Keratinocyte (primary cell): Measurements from ENCODE around the gene MTHFR. TPM values are rescaled to one million over a fixed set of nuclear protein-coding genes. Genes with fewer than 3 reads are reported as not detected.

Source experiments
- DNase-seq: peaks from one replicate; pipeline ENCODE4 v3.0.0-alpha.2; 2011; ENCODE audit warnings: low read depth, missing footprints, low spot score
- FAIRE-seq: peaks from 2 replicates; lab custom pipeline; 2011; peaks lifted over from hg19 to GRCh38; lab: Jason Lieb, UNC
- H2AFZ ChIP-seq: 2 replicates; pipeline ENCODE4 v1.6.0; 2012; ENCODE audit warnings: low read length, control low read depth, inconsistent platforms; ENCODE audit not compliant: control insufficient read depth
- H3K27ac ChIP-seq: 2 replicates; pipeline ENCODE4 v1.5.1; 2011; ENCODE audit warnings: low read length; ENCODE audit not compliant: control insufficient read depth, insufficient read depth
- H3K27me3 ChIP-seq: 3 replicates; pipeline ENCODE4 v1.6.0; 2011; ENCODE audit warnings: low read length; ENCODE audit not compliant: control insufficient read depth, insufficient read depth; ENCODE audit errors: extremely low read depth
- H3K36me3 ChIP-seq, 2 experiments: 2 replicates in 1 of 2; 3 replicates in 1 of 2; pipeline ENCODE4 v1.5.1; 2011; ENCODE audit warnings: low read length in 2 of 2, mild to moderate bottlenecking in 1 of 2; ENCODE audit not compliant: control insufficient read depth in 2 of 2, insufficient read depth in 2 of 2; ENCODE audit errors: extremely low read depth in 1 of 2
- H3K4me1 ChIP-seq: 3 replicates; pipeline ENCODE4 v1.5.1; 2011; ENCODE audit warnings: low read length; ENCODE audit not compliant: control insufficient read depth, insufficient read depth; ENCODE audit errors: extremely low read depth
- H3K4me2 ChIP-seq: 3 replicates; pipeline ENCODE4 v1.6.0; 2011; ENCODE audit warnings: low read depth, low read length; ENCODE audit not compliant: control insufficient read depth, insufficient read depth; ENCODE audit errors: extremely low read depth
- H3K4me3 ChIP-seq, 3 experiments: fragments of 200-600 bp in 1 of 3; sonication (generic) in 1 of 3; 2 replicates in 2 of 3; 3 replicates in 1 of 3; pipeline ENCODE4 v1.5.1; 2011 to 2016; ENCODE audit warnings: low read length in 3 of 3, mild to moderate bottlenecking in 3 of 3, control low read depth in 2 of 3, inconsistent platforms in 1 of 3, low read depth in 1 of 3, mixed read lengths in 1 of 3, mixed run types in 1 of 3, moderate library complexity in 1 of 3; ENCODE audit not compliant: control insufficient read depth in 2 of 3, insufficient read depth in 2 of 3; ENCODE audit errors: extremely low read depth in 1 of 3
- H3K79me2 ChIP-seq: 2 replicates; pipeline ENCODE4 v1.6.0; 2012; ENCODE audit warnings: low read length; ENCODE audit not compliant: control insufficient read depth, insufficient read depth
- H3K9ac ChIP-seq: 3 replicates; pipeline ENCODE4 v1.6.0; 2011; ENCODE audit warnings: low read length; ENCODE audit not compliant: control insufficient read depth, insufficient read depth; ENCODE audit errors: extremely low read depth
- H3K9me1 ChIP-seq: 3 replicates; pipeline ENCODE4 v1.6.0; 2011; ENCODE audit warnings: low read length; ENCODE audit not compliant: control insufficient read depth, insufficient read depth; ENCODE audit errors: extremely low read depth
- H3K9me3 ChIP-seq: 2 replicates; pipeline ENCODE4 v1.5.1; 2012; ENCODE audit warnings: low read depth, low read length; ENCODE audit not compliant: control insufficient read depth
- H4K20me1 ChIP-seq: 3 replicates; pipeline ENCODE4 v1.6.0; 2011; ENCODE audit warnings: low read length; ENCODE audit not compliant: control insufficient read depth, insufficient read depth; ENCODE audit errors: extremely low read depth
- EZH2 ChIP-seq: IDR thresholded peaks from one replicate; pipeline ENCODE4 v1.6.1; 2012; ENCODE audit warnings: inconsistent platforms, mild to moderate bottlenecking, low read length, moderate library complexity
- dilution Hi-C: fragments of 300-500 bp; cut with MboI; formaldehyde crosslinking; loops from one replicate; pipeline ENCODE4 v1.7.0; 2020; ENCODE audit warnings: low sequenced_read_pairs; ENCODE audit not compliant: extremely low pct_ligation_motif_present
- polyA plus RNA-seq, 5 experiments: library from polyadenylated mRNA; depleted of rRNA in 3 of 5; stranded (reverse) in 3 of 5; stranded (forward) in 1 of 5; unstranded in 1 of 5; fragments of >200 nt; gene quantifications; 1 replicate in 1 of 5; 2 replicates in 3 of 5; 3 replicates in 1 of 5; pipeline versions ENCODE4 v1.2.1 to v1.2.3, GENCODE V29; 2011 to 2012; ENCODE audit warnings: missing spikeins in 2 of 5, low read depth in 1 of 5, low replicate concordance in 1 of 5
- TF ChIP-seq, protein P1 (sequence below), 3 experiments: IDR thresholded peaks in 1 of 3; conservative IDR thresholded peaks in 1 of 3; optimal IDR thresholded peaks in 1 of 3; 2 replicates in 2 of 3; 3 replicates in 1 of 3; pipeline versions ENCODE3 to v1.5.1; 2011; ENCODE audit warnings: low read length in 3 of 3, mild to moderate bottlenecking in 3 of 3, moderate library complexity in 2 of 3, control low read depth in 1 of 3, inconsistent platforms in 1 of 3; ENCODE audit not compliant: insufficient read depth in 2 of 3; ENCODE audit errors: extremely low read depth in 1 of 3

MTHFR gene
- polyA plus RNA-seq, 1 donor (not counting 4 experiments of a cell fraction or from before 2014, with no cell fraction given): 5.2 TPM

DNA sequence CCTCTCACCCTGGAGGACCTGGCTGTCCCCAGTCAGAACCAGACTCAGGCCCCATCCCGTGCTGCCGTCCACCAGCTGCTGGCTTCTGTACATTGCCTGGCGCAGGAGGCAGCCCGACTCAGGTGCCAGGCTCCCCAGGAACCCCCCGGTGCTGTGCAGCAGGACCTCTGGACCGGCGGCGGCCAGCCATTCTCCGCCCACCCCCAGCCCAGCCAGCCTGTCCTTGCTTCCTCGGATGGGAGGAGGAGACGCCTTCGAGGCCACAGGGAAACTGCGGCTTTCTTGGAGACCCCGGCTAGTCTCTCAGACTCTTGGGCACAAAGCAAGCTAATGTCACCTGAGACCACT is 39.4 kb downstream of the MTHFR start:
- no peak overlapping the region for H3K9ac ChIP-seq
- no peak for DNase-seq
- dilution Hi-C loops: no loop called here
- no peak overlapping the region for H3K4me2 ChIP-seq
- H3K9me3 ChIP-seq: no peaks in the 10 kb centered on the region
- H3K79me2 ChIP-seq: no peaks in the 10 kb centered on the region
- no peak for FAIRE-seq
- no peak overlapping the region for H3K4me3 ChIP-seq
- H3K36me3 ChIP-seq: no peaks in the 10 kb centered on the region
- H3K27me3 ChIP-seq: peaks cover 13% of the 10 kb centered on the region
- H2AFZ ChIP-seq: no peak overlapping the region
- H3K9me1 ChIP-seq: no peaks in the 10 kb centered on the region
- no peaks in the 10 kb centered on the region for H4K20me1 ChIP-seq
- no peak for TF ChIP-seq EZH2
- TF ChIP-seq, protein P1, sequence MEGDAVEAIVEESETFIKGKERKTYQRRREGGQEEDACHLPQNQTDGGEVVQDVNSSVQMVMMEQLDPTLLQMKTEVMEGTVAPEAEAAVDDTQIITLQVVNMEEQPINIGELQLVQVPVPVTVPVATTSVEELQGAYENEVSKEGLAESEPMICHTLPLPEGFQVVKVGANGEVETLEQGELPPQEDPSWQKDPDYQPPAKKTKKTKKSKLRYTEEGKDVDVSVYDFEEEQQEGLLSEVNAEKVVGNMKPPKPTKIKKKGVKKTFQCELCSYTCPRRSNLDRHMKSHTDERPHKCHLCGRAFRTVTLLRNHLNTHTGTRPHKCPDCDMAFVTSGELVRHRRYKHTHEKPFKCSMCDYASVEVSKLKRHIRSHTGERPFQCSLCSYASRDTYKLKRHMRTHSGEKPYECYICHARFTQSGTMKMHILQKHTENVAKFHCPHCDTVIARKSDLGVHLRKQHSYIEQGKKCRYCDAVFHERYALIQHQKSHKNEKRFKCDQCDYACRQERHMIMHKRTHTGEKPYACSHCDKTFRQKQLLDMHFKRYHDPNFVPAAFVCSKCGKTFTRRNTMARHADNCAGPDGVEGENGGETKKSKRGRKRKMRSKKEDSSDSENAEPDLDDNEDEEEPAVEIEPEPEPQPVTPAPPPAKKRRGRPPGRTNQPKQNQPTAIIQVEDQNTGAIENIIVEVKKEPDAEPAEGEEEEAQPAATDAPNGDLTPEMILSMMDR (optimal IDR thresholded peaks at IDR 0.05 in 1 of 3, IDR thresholded peaks at IDR 0.05 in 1 of 3, conservative IDR thresholded peaks at IDR 0.05 in 1 of 3; ENCODE audit: extremely low read depth in 1 of 3, insufficient read depth in 2 of 3, low read length in 3 of 3): no peak
- H3K4me1 ChIP-seq: no peaks in the 10 kb centered on the region
- H3K27ac ChIP-seq: no peak overlapping the region

DNA sequence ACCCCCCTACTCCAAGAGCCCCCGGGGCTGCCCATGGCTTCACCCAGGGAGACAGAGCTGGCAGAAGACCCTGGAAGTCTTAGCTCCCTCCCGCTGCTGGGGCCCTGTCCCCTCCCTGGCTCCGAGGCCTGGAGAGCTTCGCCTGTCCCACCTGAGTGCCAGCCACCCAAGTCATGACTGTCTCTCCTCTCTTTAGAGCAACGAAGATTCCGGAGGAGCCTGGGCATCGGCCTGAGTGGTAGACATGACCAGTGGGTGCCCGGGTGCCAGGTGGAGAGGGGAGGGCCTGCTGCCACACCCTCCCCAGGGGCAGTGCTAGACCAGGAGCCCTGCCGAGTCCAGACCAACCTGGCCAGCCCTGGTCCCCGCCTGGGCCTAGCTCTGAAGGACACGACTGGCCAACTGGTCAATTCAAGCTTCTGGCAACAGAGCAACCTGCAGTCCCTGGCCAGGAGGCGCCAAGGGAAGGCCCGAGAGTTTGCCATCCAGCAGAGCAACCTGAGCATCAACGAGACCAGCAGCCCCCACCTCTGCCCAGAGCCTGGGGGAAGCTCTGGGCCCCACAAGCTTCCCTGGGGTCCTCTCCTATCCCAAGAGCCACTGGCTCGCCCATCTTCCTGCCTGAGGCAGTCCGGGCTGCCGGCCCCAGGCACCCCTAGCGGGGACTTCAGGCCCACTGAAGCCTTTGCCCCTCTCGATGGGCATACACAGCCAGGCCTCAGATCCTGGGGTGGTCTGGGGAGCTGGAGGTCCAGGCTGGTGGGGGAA is 39.9 kb downstream of the MTHFR start:
- TF ChIP-seq, protein P1 (optimal IDR thresholded peaks at IDR 0.05 in 1 of 3, IDR thresholded peaks at IDR 0.05 in 1 of 3, conservative IDR thresholded peaks at IDR 0.05 in 1 of 3; ENCODE audit: extremely low read depth in 1 of 3, insufficient read depth in 2 of 3, low read length in 3 of 3): no peak
- no peak for TF ChIP-seq EZH2
- no peak overlapping the region for H2AFZ ChIP-seq
- H3K9me3 ChIP-seq: no peaks in the 10 kb centered on the region
- H3K9ac ChIP-seq: no peak overlapping the region
- no peaks in the 10 kb centered on the region for H4K20me1 ChIP-seq
- no peaks in the 10 kb centered on the region for H3K36me3 ChIP-seq
- H3K9me1 ChIP-seq: no peaks in the 10 kb centered on the region
- DNase-seq: no peak
- FAIRE-seq: no peak
- H3K4me2 ChIP-seq: no peak overlapping the region
- H3K27ac ChIP-seq: no peak overlapping the region
- H3K4me3 ChIP-seq: no peak overlapping the region
- peaks cover 14% of the 10 kb centered on the region for H3K27me3 ChIP-seq
- no peaks in the 10 kb centered on the region for H3K4me1 ChIP-seq
- dilution Hi-C loops: no loop called here
- no peaks in the 10 kb centered on the region for H3K79me2 ChIP-seq
